HAP-1 (cell line): ENCODE results near the gene TRIM66.

Experiments
- DNase-seq, 2 experiments: peaks; one replicate each; pipeline ENCODE4 v3.0.0-alpha.2; 2016 to 2020; ENCODE audit warnings: low spot score in 2 of 2
- H3K27me3 ChIP-seq: fragments of 250-450 bp; sonication (Bioruptor Pico); 2 replicates; pipeline ENCODE4 v1.5.1; 2020; ENCODE audit warnings: low read depth, mild to moderate bottlenecking, moderate library complexity
- H3K36me3 ChIP-seq: fragments of 250-450 bp; sonication (Bioruptor Pico); replicated peaks from 2 replicates; pipeline ENCODE4 v1.5.1; 2020; ENCODE audit warnings: mild to moderate bottlenecking
- H3K4me1 ChIP-seq: fragments of 250-450 bp; sonication (Bioruptor Pico); 2 replicates; pipeline ENCODE4 v1.5.1; 2020; ENCODE audit warnings: mild to moderate bottlenecking
- H3K4me3 ChIP-seq: fragments of 250-450 bp; sonication (Bioruptor Pico); 2 replicates; pipeline ENCODE4 v1.5.1; 2020; ENCODE audit warnings: mild to moderate bottlenecking, moderate library complexity
- H3K9me3 ChIP-seq: fragments of 250-450 bp; sonication (Bioruptor Pico); 2 replicates; pipeline ENCODE4 v1.5.1; 2020; ENCODE audit warnings: mild to moderate bottlenecking, moderate library complexity
- in situ Hi-C: fragments of 300-500 bp; cut with MboI; formaldehyde crosslinking; loops from 3 replicates; pipeline ENCODE4 v1.14.3; 2020; ENCODE audit warnings: low sequenced_read_pairs, inconsistent platforms, mixed read lengths

The TRIM66 gene

GRCh38 chr11:8720352-8720751 lies 37.9 kb upstream of the TRIM66 start:
- Histone ChIP-seq H3K4me1 (no peaks in the 10 kb centered on the region), H3K9me3 (no peaks in the 10 kb centered on the region), H3K36me3 (peaks cover 4% of the 10 kb centered on the region; the same call in 1 of the 2 replicates), H3K27me3 (no peaks in the 10 kb centered on the region), H3K4me3 (no peak overlapping the region)
- in situ Hi-C loops = no loop called here
- DNase-seq = no peak

DNA sequence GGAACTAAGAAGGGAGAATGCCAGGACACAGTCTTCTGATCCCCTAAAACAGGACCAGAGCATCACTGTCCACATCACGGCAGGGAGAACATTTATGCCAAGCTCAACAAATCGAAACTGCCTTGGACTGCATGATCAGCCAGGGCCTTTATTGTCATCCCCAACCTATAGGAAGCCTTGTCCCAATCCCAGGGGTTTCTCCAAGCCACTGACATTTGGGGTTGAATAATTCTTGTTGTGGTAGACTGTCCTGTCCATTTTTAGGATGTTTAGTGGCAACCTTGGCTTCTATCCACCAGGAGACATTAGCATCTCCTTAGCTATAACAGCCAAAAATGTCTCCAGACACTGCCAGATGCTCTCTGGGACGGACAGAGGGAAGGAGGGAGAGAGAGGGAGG lies 37.3 kb upstream of the TRIM66 start:
- Histone ChIP-seq H3K4me3 (no peak overlapping the region), H3K36me3 (peaks cover 4% of the 10 kb centered on the region; the same call in 1 of the 2 replicates), H3K27me3 (no peaks in the 10 kb centered on the region), H3K4me1 (no peaks in the 10 kb centered on the region), H3K9me3 (no peaks in the 10 kb centered on the region)
- in situ Hi-C loops = no loop called here
- no peak for DNase-seq

- in situ Hi-C loops = no loop called here
- Histone ChIP-seq H3K9me3 (no peaks in the 10 kb centered on the region), H3K4me3 (no peak overlapping the region), H3K36me3 (peaks cover 4% of the 10 kb centered on the region; the same call in 1 of the 2 replicates), H3K4me1 (no peaks in the 10 kb centered on the region), H3K27me3 (no peaks in the 10 kb centered on the region)
- DNase-seq = no peak
Observed at GRCh38 chr11:8719211-8719649, 36.8 kb upstream of the TRIM66 start.

GRCh38 chr11:8717876-8718753 lies 35.6 kb upstream of the TRIM66 start:
- H3K27me3 ChIP-seq = no peaks in the 10 kb centered on the region
- H3K4me3 ChIP-seq = no peak overlapping the region
- no peaks in the 10 kb centered on the region for H3K9me3 ChIP-seq
- H3K4me1 ChIP-seq = no peaks in the 10 kb centered on the region
- in situ Hi-C loops = no loop called here
- DNase-seq = no peak
- H3K36me3 ChIP-seq = peaks cover 4% of the 10 kb centered on the region; the same call in 1 of the 2 replicates

- H3K36me3 ChIP-seq = peaks cover 4% of the 10 kb centered on the region; the same call in 1 of the 2 replicates
- H3K9me3 ChIP-seq = no peaks in the 10 kb centered on the region
- H3K4me3 ChIP-seq = no peak overlapping the region
- H3K4me1 ChIP-seq = no peaks in the 10 kb centered on the region
- no peaks in the 10 kb centered on the region for H3K27me3 ChIP-seq
- in situ Hi-C loops = no loop called here
- DNase-seq = no peak
Observed at GRCh38 chr11:8717544-8717875, 35.0 kb upstream of the TRIM66 start.

GRCh38 chr11:8715501-8715900 lies 33.0 kb upstream of the TRIM66 start:
- in situ Hi-C loops = no loop called here
- Histone ChIP-seq H3K27me3 (no peaks in the 10 kb centered on the region), H3K36me3 (peaks cover 4% of the 10 kb centered on the region; the same call in 1 of the 2 replicates), H3K4me3 (no peak overlapping the region), H3K9me3 (no peaks in the 10 kb centered on the region), H3K4me1 (no peaks in the 10 kb centered on the region)
- DNase-seq = no peak

DNA sequence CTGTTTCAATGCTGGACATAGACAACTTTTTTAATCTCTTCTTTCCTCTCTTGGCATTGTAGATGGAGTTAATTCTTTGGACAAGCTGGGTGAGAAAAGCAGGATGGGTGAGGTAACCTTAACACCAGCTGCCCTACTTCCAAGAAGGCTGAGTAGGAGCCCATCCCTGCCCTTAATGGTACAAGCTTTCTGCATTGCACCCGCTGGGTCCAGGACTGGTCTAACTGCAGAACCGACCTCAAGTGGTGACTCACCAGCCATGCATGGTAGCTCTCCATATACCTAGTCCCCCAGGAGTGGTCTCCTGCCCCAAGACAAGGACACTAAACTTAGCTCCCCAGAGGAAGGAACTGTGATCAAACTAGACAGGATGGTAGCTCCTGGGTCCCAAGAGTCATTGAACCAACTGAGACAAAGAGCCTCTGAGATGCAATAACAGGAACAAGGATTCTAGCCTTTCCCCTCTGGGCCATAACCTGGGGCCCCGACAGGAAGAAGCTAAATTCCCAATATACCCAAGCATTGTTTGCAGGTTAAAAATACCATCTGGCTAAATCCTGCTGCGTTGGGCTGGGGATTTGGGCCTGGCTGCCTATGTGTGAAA lies 32.3 kb upstream of the TRIM66 start:
- no peak for DNase-seq
- Histone ChIP-seq H3K27me3 (no peaks in the 10 kb centered on the region), H3K4me1 (no peaks in the 10 kb centered on the region; the same call in 1 of the 2 replicates), H3K4me3 (no peak overlapping the region), H3K9me3 (no peaks in the 10 kb centered on the region), H3K36me3 (peaks cover 4% of the 10 kb centered on the region; the same call in 1 of the 2 replicates)
- in situ Hi-C loops = no loop called here

DNA sequence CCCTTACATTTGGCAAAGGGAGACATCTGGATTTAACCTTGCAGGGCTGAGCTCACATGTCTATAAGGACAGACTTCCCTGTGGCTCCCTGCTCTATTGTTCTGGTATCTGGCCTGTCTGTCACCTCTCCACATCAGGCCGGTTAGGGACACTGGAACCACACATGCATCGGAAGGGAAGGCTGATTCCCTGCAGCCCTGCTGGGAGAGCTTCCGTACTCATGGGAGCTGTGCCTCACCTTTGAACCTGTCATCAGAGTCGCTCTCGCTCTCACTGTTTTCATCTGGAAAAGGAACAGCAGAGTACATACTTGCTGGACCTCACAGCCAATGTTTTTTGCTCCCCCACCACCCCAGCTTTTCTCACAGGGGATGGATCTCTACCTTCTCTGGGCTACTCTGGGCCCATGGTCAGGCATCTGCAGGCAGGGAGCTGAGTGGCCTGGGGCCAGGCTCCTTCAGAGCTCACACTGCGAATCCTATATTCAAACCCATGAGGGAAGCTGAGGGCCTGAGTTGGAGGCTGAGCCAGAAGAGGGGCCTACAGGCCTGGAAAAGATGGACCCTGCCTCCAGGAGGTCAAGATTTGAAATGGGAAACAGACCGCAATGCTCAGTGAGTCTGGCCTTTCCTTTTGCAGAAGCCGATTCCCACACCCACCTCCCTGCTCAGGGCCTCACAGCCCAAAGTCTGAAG lies 31.4 kb upstream of the TRIM66 start:
- DNase-seq = no peak
- peaks cover 4% of the 10 kb centered on the region; the same call in 1 of the 2 replicates for H3K36me3 ChIP-seq
- no peaks in the 10 kb centered on the region for H3K9me3 ChIP-seq
- no peaks in the 10 kb centered on the region for H3K27me3 ChIP-seq
- H3K4me3 ChIP-seq = no peak overlapping the region
- in situ Hi-C loops = no loop called here
- peaks cover 5% of the 10 kb centered on the region for H3K4me1 ChIP-seq

DNA sequence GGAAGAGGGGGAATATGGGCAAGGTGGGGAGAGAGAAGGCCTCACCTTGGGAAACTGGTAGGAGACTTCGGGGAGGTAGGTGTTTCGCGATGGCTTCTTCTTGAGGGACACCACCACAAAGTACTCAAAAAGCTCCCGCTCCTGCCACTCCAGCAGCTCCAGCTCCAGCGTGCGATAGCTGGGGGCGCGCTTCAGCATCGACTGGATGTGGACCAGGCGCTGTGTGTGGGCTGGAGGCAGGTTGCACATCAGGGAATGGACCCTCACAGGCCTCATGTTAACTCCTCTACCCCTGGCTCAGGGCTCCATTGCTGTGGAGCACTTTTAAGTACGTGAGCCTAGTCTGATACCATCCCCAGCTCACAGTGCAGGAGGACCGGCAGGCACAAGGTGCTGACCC lies 30.0 kb upstream of the TRIM66 start:
- Histone ChIP-seq H3K4me1 (peaks cover 11% of the 10 kb centered on the region), H3K4me3 (no peak overlapping the region), H3K36me3 (peaks cover 2% of the 10 kb centered on the region; the same call in 1 of the 2 replicates), H3K9me3 (no peaks in the 10 kb centered on the region), H3K27me3 (no peaks in the 10 kb centered on the region)
- DNase-seq = no peak
- in situ Hi-C loops = no loop called here

- no peaks in the 10 kb centered on the region for H3K36me3 ChIP-seq
- no peak for DNase-seq
- H3K4me1 ChIP-seq = peaks cover 11% of the 10 kb centered on the region
- no peaks in the 10 kb centered on the region for H3K9me3 ChIP-seq
- no peak overlapping the region for H3K4me3 ChIP-seq
- H3K27me3 ChIP-seq = no peaks in the 10 kb centered on the region
- in situ Hi-C loops = no loop called here
Observed at GRCh38 chr11:8711895-8712442, 29.5 kb upstream of the TRIM66 start.

DNA sequence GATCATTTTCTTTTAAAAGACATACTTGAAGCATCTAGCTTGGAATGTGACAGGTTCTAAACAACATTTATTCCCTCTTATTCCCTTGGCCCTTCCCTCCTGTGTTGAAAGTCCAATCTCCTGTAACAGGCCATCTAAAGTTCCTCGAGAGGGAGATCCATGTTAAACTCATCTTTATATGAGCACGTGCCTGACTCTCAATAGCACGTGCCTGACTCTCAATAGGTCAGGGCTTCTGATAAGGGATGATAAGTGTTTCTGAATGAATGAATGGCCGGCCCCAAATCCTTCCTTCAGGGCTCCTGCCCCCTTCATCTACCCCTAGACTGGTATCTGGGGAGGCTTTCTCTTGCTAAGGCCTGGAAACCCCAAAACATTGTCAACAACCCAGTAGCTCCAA lies 27.3 kb upstream of the TRIM66 start:
- in situ Hi-C loops = no loop called here
- Histone ChIP-seq H3K9me3 (no peaks in the 10 kb centered on the region), H3K27me3 (no peaks in the 10 kb centered on the region), H3K4me3 (no peak overlapping the region), H3K4me1 (peaks cover 11% of the 10 kb centered on the region), H3K36me3 (no peaks in the 10 kb centered on the region)
- DNase-seq = no peak

- in situ Hi-C loops = no loop called here
- H3K9me3 ChIP-seq = no peaks in the 10 kb centered on the region
- no peak overlapping the region for H3K4me3 ChIP-seq
- no peaks in the 10 kb centered on the region for H3K27me3 ChIP-seq
- H3K36me3 ChIP-seq = no peaks in the 10 kb centered on the region
- H3K4me1 ChIP-seq = peaks cover 11% of the 10 kb centered on the region
- DNase-seq = peak; percentile 64 to 86
Observed at GRCh38 chr11:8709002-8709672, 26.7 kb upstream of the TRIM66 start.

DNA sequence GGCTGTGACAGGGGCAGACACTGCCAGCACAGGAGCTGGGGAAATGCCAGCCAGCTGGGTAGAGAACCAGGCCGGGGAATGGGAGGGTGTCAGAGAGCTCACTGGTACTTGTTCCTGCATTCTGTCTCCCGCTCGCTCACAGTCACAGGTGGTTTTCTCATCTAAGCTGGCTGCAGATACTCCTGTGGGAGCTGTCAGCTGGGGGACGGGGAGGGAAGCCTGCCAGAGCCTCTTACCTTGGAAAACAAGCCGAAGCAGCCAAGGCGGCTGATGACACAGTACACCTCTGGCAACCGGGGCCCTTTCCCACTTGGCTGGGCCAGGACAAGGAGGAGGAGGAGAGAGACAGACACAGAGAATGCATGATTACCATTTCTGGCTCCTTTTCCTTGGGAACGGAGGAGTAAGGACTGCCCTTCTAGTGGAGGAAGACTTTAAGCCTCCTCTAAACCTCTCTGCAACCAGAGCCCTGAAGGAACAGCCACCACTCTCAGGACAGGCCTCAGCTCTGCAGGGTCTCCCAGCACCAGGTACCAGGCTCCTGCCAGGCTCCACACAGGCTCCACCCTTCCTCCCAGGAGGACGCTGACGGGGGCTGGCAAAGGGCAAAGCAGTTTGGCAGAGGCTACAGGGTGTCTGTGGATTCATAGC lies 25.2 kb upstream of the TRIM66 start:
- H3K4me1 ChIP-seq = peaks cover 11% of the 10 kb centered on the region
- in situ Hi-C loops = no loop called here
- H3K36me3 ChIP-seq = no peaks in the 10 kb centered on the region
- DNase-seq = no peak
- no peaks in the 10 kb centered on the region for H3K9me3 ChIP-seq
- H3K4me3 ChIP-seq = no peak overlapping the region
- H3K27me3 ChIP-seq = no peaks in the 10 kb centered on the region
